ENCODE data around the gene TBC1D17. TPM values are rescaled to one million over a fixed set of nuclear protein-coding genes. Genes with fewer than 3 reads are reported as not detected.

The TBC1D17 gene
- total RNA-seq, 6 experiments from 2014 or later, result 12.6 to 38.1 (median 27.8) TPM

- no peaks in the 10 kb centered on the region for H3K9me3 ChIP-seq
- DNase-seq (peak in 2 of 3 donors; percentile 25 to 52), ATAC-seq (no peak)
- H3K27me3 ChIP-seq, result no peaks in the 10 kb centered on the region
- no peak overlapping the region for H3K4me3 ChIP-seq
- TF ChIP-seq CTCF (IDR thresholded peaks at IDR 0.05), result no peak
- TF ChIP-seq POLR2A (IDR thresholded peaks at IDR 0.05), result no peak
- WGBS (ENCODE audit: insufficient coverage, low coverage, low lambda C conversion rate, missing lambda C conversion rate), result 92% methylated on average over 10 of the region's 12 CpGs
- H3K36me3 ChIP-seq, result peaks cover 3 to 51% (median 30%) of the 10 kb centered on the region in 4 donors
- H3K27ac ChIP-seq, result no peak overlapping the region
- intact Hi-C loops (cut with DNase I), result no loop called here
- peaks cover 0 to 17% (median 8%) of the 10 kb centered on the region in 4 donors for H3K4me1 ChIP-seq
Observed at GRCh38 chr19:49879243-49879963, 1.9 kb downstream of the TBC1D17 start.

- peak in 1 of 3 donors; percentile 53 for DNase-seq
- intact Hi-C loops (cut with DNase I), result no loop called here
- H3K27ac ChIP-seq, result no peak overlapping the region
- WGBS (ENCODE audit: insufficient coverage, low coverage, low lambda C conversion rate, missing lambda C conversion rate), result 83% methylated on average over 1 of the region's 10 CpGs
- peaks cover 3 to 60% (median 34%) of the 10 kb centered on the region in 4 donors for H3K36me3 ChIP-seq
- ATAC-seq, result no peak
- peaks cover 0 to 13% (median 6%) of the 10 kb centered on the region in 4 donors for H3K4me1 ChIP-seq
- no peaks in the 10 kb centered on the region for H3K9me3 ChIP-seq
- TF ChIP-seq POLR2A (IDR thresholded peaks at IDR 0.05) (no peak), CTCF (IDR thresholded peaks at IDR 0.05) (no peak)
- no peak overlapping the region for H3K4me3 ChIP-seq
- no peaks in the 10 kb centered on the region for H3K27me3 ChIP-seq
Observed at GRCh38 chr19:49880162-49880869, 2.8 kb downstream of the TBC1D17 start.

GRCh38 chr19:49881186-49881585 is 3.7 kb downstream of the TBC1D17 start:
- intact Hi-C loops (cut with DNase I), result no loop called here
- DNase-seq (peak in 1 of 3 donors; percentile 51), ATAC-seq (no peak)
- Histone ChIP-seq H3K4me1 (peaks cover 0 to 7% (median 3%) of the 10 kb centered on the region in 4 donors), H3K4me3 (no peak overlapping the region), H3K9me3 (no peaks in the 10 kb centered on the region), H3K36me3 (peaks cover 3 to 68% (median 34%) of the 10 kb centered on the region in 4 donors), H3K27me3 (no peaks in the 10 kb centered on the region), H3K27ac (no peak overlapping the region)
- TF ChIP-seq POLR2A (IDR thresholded peaks at IDR 0.05), result no peak
- no peak for TF ChIP-seq CTCF (IDR thresholded peaks at IDR 0.05)
- WGBS (ENCODE audit: insufficient coverage, low coverage, low lambda C conversion rate, missing lambda C conversion rate), result no CpG with 5 or more reads among the region's 17 CpGs

GRCh38 chr19:49881672-49882394 is 4.3 kb downstream of the TBC1D17 start:
- DNase-seq, result peak in 1 of 3 donors; percentile 54
- no peak overlapping the region for H3K27ac ChIP-seq
- H3K4me3 ChIP-seq, result no peak overlapping the region
- H3K9me3 ChIP-seq, result no peaks in the 10 kb centered on the region
- peaks cover 0 to 7% (median 3%) of the 10 kb centered on the region in 4 donors for H3K4me1 ChIP-seq
- H3K27me3 ChIP-seq, result no peaks in the 10 kb centered on the region
- no peak for TF ChIP-seq POLR2A (IDR thresholded peaks at IDR 0.05)
- TF ChIP-seq CTCF (IDR thresholded peaks at IDR 0.05), result no peak
- intact Hi-C loops (cut with DNase I), result no loop called here
- ATAC-seq, result no peak
- 91% methylated on average over 13 of the region's 31 CpGs for WGBS (ENCODE audit: insufficient coverage, low coverage, low lambda C conversion rate, missing lambda C conversion rate)
- H3K36me3 ChIP-seq, result peaks cover 3 to 68% (median 34%) of the 10 kb centered on the region in 4 donors
